Epithelial cell of esophagus (primary cell): Measurements from ENCODE around the gene PTRH2.

Experiments
- DNase-seq: peaks from one replicate; pipeline ENCODE4 v3.0.0; 2010; ENCODE audit warnings: low read depth
- H3K4me3 ChIP-seq: 2 replicates; pipeline ENCODE4 v1.5.1; 2011; ENCODE audit warnings: mild to moderate bottlenecking, low read length, control low read depth
- TF ChIP-seq, protein P1 (sequence below): IDR thresholded peaks from 2 replicates; pipeline ENCODE4 v1.5.1; 2011; ENCODE audit warnings: low read depth, mild to moderate bottlenecking, low read length, control low read depth, inconsistent platforms; ENCODE audit not compliant: insufficient read depth; ENCODE audit errors: missing control alignments

PTRH2 gene

DNA sequence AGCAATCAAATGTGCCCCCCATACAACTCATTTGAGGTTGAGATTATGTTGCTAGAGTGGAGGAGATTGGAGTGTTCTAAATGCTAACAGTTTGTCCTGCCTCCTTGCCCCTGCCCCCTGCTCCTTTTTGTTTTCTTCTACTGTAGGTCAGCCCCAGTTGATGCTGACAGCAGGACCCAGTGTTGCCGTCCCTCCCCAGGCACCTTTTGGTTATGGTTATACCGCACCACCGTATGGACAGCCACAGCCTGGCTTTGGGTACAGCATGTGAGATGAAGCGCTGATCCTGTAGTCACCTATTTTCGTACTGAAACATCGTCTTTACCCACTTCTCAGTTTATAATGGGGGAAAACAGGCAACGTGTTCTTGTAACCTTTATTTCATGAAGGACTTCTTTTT lies 13.6 kb downstream of the PTRH2 start:
- TF ChIP-seq, protein P1, sequence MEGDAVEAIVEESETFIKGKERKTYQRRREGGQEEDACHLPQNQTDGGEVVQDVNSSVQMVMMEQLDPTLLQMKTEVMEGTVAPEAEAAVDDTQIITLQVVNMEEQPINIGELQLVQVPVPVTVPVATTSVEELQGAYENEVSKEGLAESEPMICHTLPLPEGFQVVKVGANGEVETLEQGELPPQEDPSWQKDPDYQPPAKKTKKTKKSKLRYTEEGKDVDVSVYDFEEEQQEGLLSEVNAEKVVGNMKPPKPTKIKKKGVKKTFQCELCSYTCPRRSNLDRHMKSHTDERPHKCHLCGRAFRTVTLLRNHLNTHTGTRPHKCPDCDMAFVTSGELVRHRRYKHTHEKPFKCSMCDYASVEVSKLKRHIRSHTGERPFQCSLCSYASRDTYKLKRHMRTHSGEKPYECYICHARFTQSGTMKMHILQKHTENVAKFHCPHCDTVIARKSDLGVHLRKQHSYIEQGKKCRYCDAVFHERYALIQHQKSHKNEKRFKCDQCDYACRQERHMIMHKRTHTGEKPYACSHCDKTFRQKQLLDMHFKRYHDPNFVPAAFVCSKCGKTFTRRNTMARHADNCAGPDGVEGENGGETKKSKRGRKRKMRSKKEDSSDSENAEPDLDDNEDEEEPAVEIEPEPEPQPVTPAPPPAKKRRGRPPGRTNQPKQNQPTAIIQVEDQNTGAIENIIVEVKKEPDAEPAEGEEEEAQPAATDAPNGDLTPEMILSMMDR: no peak
- no peak for DNase-seq
- no peak overlapping the region for H3K4me3 ChIP-seq

DNA sequence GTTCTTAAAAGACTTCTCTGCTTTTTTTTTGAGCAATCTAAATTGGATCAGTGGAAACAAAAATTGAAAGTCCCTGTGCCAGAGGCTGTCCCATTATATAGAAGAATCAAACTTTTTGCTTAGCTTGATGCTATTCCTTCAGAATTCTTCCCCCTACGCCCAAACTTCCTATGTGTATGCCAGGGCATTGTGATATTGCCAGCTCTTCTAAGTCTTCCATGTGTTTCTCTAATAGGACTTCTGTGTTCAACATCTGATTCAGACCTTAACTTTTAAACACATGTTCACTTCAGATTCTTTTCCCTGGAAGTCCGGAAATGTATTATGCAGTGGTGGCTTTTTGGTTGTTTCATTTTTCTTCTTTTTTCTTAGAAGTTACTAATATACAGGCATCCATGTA lies 18.7 kb downstream of the PTRH2 start:
- TF ChIP-seq, protein P1: no peak

DNA sequence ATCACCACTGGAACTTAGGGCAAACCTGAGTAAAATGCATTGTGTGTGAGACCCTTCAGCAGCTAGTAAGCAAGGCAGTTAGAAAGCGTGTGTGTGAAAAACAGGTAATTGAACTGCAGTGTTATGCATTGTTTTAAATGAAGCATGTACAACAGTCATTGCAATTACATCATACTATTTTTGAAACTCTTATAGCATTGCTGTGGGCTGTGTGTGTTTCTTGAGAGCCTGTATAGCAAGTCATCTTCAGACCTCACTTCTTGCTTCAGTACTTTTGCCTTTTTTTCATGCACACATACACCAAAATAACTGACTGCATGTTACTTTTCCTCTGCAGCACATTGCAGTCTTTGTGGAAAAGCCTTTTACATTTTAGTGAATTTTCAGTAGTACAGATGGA lies 19.2 kb downstream of the PTRH2 start:
- DNase-seq: no peak
- TF ChIP-seq, protein P1: no peak
- no peak overlapping the region for H3K4me3 ChIP-seq

More for the DNA sequence above, 18.7 kb downstream of the PTRH2 start:
- no peak overlapping the region for H3K4me3 ChIP-seq
- no peak for DNase-seq

DNA sequence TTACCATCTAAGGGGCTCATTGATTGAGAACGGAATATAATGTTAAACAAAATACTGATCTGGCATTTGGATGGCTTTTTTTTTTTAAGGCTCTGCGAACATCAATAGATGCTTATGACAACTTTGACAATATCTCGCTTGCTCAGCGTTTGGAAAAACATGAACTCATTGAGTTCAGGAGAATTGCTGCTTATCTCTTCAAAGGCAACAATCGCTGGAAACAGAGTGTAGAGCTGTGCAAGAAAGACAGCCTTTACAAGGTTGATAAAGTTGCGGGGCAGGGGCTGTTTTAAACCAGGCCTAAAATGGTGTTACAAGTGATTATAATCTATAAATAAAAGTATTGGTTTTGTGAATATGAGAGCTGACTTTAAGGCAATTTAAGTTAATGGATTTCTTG lies 22.3 kb downstream of the PTRH2 start:
- TF ChIP-seq, protein P1: no peak

DNA sequence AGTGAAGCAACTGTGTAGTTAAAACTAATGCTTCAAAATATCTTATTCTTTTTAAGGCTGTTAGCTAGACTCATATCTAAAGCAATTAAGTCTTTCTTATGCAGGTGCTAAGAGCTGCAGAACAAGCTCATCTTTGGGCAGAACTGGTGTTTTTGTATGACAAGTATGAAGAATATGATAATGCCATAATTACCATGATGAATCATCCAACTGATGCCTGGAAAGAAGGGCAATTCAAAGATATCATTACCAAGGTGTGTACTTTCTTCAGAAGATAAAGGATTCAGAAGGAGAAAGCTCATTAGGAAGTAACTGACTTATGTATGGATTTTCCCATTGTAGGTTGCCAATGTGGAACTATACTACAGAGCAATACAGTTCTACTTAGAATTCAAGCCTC lies 23.9 kb downstream of the PTRH2 start:
- TF ChIP-seq, protein P1: no peak

More for the DNA sequence above, 22.3 kb downstream of the PTRH2 start:
- no peak for DNase-seq
- H3K4me3 ChIP-seq: no peak overlapping the region

DNA sequence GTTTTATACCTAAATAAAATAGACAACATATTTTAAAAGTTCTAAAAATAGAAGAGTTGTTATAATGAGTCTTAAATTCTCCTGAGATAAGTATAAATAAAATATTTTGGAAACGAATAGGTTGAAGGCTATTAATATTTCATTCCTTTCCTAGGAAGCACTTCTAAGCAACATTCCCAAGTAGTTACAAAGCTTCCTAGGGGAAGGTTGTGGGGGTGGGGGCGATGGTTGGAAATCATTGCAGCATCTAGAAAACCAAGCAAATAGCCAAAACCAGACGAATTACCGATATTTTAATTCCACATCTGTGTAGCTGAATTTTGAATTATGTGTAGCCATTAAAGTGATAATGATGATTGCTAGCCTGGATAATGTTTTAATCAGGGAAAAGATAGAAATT lies 26.9 kb downstream of the PTRH2 start:
- H3K4me3 ChIP-seq: no peak overlapping the region
- TF ChIP-seq, protein P1: no peak
- DNase-seq: no peak

More for the DNA sequence above, 23.9 kb downstream of the PTRH2 start:
- peak; percentile 31 for DNase-seq
- no peak overlapping the region for H3K4me3 ChIP-seq

DNA sequence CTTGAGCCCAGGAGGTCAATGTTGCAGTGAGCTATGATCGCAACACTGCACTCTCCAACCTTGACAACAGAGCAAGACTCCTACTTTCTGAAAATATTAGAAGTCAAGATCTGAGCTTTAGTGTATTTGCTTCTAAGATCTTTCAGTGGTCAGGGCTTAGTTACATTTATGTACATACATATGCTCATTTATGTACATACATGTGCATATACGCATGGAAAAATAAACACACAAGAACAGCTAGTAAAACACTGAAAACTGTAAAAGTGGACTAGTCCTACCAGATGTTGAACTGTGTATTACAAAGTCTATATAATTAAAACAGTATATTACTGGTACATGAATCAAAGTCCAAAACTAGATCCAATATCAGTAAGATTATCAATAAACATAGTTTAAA lies 28.3 kb downstream of the PTRH2 start:
- TF ChIP-seq, protein P1: no peak
- H3K4me3 ChIP-seq: no peak overlapping the region

More for the DNA sequence above, 28.3 kb downstream of the PTRH2 start:
- DNase-seq: no peak
